GM21526 (cell line): ENCODE results near the gene RPL37A.

ENCODE experiments used
- ATAC-seq: cut with Tn5 transposase; IDR thresholded peaks from one replicate; pipeline ENCODE4 v1.9.1; 2021; ENCODE audit warnings: moderate library complexity; ENCODE audit not compliant: unreplicated experiment, low FRiP score

The RPL37A gene

GRCh38 chr2:216498379-216499352 lies at the start of gene RPL37A:
Gene RPL37A, plus strand, starts transcription at chr2:216498844. Its CDS starts 31 bp downstream, at chr2:216498875.
- peak; percentile 84 for ATAC-seq

GRCh38 chr2:216450346-216450745 lies 48.3 kb upstream of the RPL37A start:
- ATAC-seq = no peak

GRCh38 chr2:216450784-216451183 lies 47.9 kb upstream of the RPL37A start:
- no peak for ATAC-seq

GRCh38 chr2:216453955-216454614 lies 44.6 kb upstream of the RPL37A start:
- no peak for ATAC-seq

GRCh38 chr2:216463148-216463547 lies 35.5 kb upstream of the RPL37A start:
- no peak for ATAC-seq

GRCh38 chr2:216464104-216464720 lies 34.4 kb upstream of the RPL37A start:
- no peak for ATAC-seq

GRCh38 chr2:216465579-216466195 lies 33.0 kb upstream of the RPL37A start:
- ATAC-seq = no peak

GRCh38 chr2:216467845-216468244 lies 30.8 kb upstream of the RPL37A start:
- no peak for ATAC-seq

- no peak for ATAC-seq
Measured at GRCh38 chr2:216469661-216470060, 29.0 kb upstream of the RPL37A start.

- no peak for ATAC-seq
Measured at GRCh38 chr2:216473187-216473586, 25.5 kb upstream of the RPL37A start.

GRCh38 chr2:216474925-216475670 lies 23.5 kb upstream of the RPL37A start:
- ATAC-seq = no peak

GRCh38 chr2:216475767-216476166 lies 22.9 kb upstream of the RPL37A start:
- no peak for ATAC-seq

- no peak for ATAC-seq
Measured at GRCh38 chr2:216477283-216478035, 21.2 kb upstream of the RPL37A start.

- ATAC-seq = no peak
Measured at GRCh38 chr2:216478151-216478550, 20.5 kb upstream of the RPL37A start.

- ATAC-seq = no peak
Measured at GRCh38 chr2:216478791-216479190, 19.9 kb upstream of the RPL37A start.

- ATAC-seq = no peak
Measured at GRCh38 chr2:216480221-216480620, 18.4 kb upstream of the RPL37A start.

- ATAC-seq = no peak
Measured at GRCh38 chr2:216482640-216483039, 16.0 kb upstream of the RPL37A start.

- ATAC-seq = no peak
Measured at GRCh38 chr2:216485237-216485636, 13.4 kb upstream of the RPL37A start.

- no peak for ATAC-seq
Measured at GRCh38 chr2:216485745-216486144, 12.9 kb upstream of the RPL37A start.
